GM12878 (cell line): Measurements from ENCODE around the gene DACH1. TPM values are rescaled to one million over a fixed set of nuclear protein-coding genes. Genes with fewer than 3 reads are reported as not detected.

Experiments used
- ATAC-seq: fragments of 200-7000 bp; cut with Tn5 transposase; 3 replicates; pipeline ENCODE4 v1.9.1; 2020; ENCODE audit warnings: mild to moderate bottlenecking, moderate library complexity
- BruUV-seq: library from RNA; stranded (reverse); fragments of 400-500 nt; replicated peaks from 2 replicates; lab custom pipeline; 2021; lab: Mats Ljungman, UMichigan
- CTCF ChIA-PET: fragments of 300-600 bp; sonication (Branson Sonifier 250); formaldehyde crosslinking; extraction: SDS; loops from one replicate; lab custom pipeline; 2021; ENCODE audit warnings: inconsistent platforms; lab: Yijun Ruan, JAX
- POLR2A ChIA-PET: fragments of 350-600 bp; formaldehyde crosslinking; extraction: SDS; loops from one replicate; lab custom pipeline; 2021; ENCODE audit warnings: inconsistent platforms; lab: Charles Lee
- RAD21 ChIA-PET: fragments of 300-600 bp; sonication (Branson Sonifier 250); formaldehyde crosslinking; loops from one replicate; lab custom pipeline; 2023; ENCODE audit warnings: antibody characterized with exemption; ENCODE audit not compliant: unreplicated experiment; lab: Charles Lee
- SMC1A ChIA-PET: fragments of 300-600 bp; sonication (Branson Sonifier 250); formaldehyde crosslinking; loops from one replicate; lab custom pipeline; 2023; ENCODE audit not compliant: unreplicated experiment, uncharacterized antibody; lab: Charles Lee
- DNase-seq: peaks from one replicate; pipeline ENCODE4 v3.0.0-alpha.2; 2011; ENCODE audit warnings: low read depth, low spot score
- FAIRE-seq: peaks from 3 replicates; lab custom pipeline; 2011; peaks lifted over from hg19 to GRCh38; lab: Jason Lieb, UNC
- H2AFZ ChIP-seq: 2 replicates; pipeline ENCODE4 v1.6.0; 2011; ENCODE audit warnings: low read depth, low read length, control low read depth; ENCODE audit not compliant: control insufficient read depth
- H3K27ac ChIP-seq: 2 replicates; pipeline ENCODE4 v1.5.1; 2011; ENCODE audit warnings: control low read depth; ENCODE audit not compliant: control insufficient read depth, insufficient read depth
- H3K27me3 ChIP-seq, 2 experiments: replicated peaks in 1 of 2; 2 replicates each; pipeline versions ENCODE4 v1.6.0 to v1.6.1; 2011; ENCODE audit warnings: low read length in 1 of 2; ENCODE audit not compliant: control insufficient read depth in 2 of 2, insufficient read depth in 2 of 2
- H3K36me3 ChIP-seq, 2 experiments: 2 replicates each; pipeline ENCODE4 v1.5.1; 2011; ENCODE audit warnings: low read length in 1 of 2; ENCODE audit not compliant: control insufficient read depth in 2 of 2, insufficient read depth in 2 of 2
- H3K4me1 ChIP-seq: 2 replicates; pipeline ENCODE4 v1.6.1; 2011; ENCODE audit warnings: mild to moderate bottlenecking, low read length, moderate library complexity, mixed read lengths; ENCODE audit not compliant: control insufficient read depth, insufficient read depth
- H3K4me2 ChIP-seq: 2 replicates; pipeline ENCODE4 v1.6.0; 2011; ENCODE audit warnings: control low read depth; ENCODE audit not compliant: control insufficient read depth, insufficient read depth
- H3K4me3 ChIP-seq: fragments of 200-600 bp; sonication (generic); 2 replicates; pipeline ENCODE4 v1.5.1; 2016
- H3K79me2 ChIP-seq: 2 replicates; pipeline ENCODE4 v1.6.0; 2011; ENCODE audit warnings: low read length; ENCODE audit not compliant: control insufficient read depth, insufficient read depth
- H3K9ac ChIP-seq: 2 replicates; pipeline ENCODE4 v1.8.0; 2011; ENCODE audit warnings: low read length, control low read depth, mixed read lengths; ENCODE audit not compliant: control insufficient read depth, insufficient read depth
- H3K9me3 ChIP-seq: replicated peaks from 3 replicates; pipeline ENCODE4 v1.5.1; 2011; ENCODE audit warnings: mild to moderate bottlenecking, low read length; ENCODE audit not compliant: control insufficient read depth, insufficient read depth
- H4K20me1 ChIP-seq: 2 replicates; pipeline ENCODE4 v1.6.0; 2011; ENCODE audit not compliant: control insufficient read depth, insufficient read depth
- BHLHE40 ChIP-seq, 2 experiments: fragments of 450-650 bp in 1 of 2; IDR thresholded peaks; 2 replicates each; pipeline ENCODE4 v1.6.1; 2011 to 2017; ENCODE audit warnings: low read depth in 2 of 2, borderline replicate concordance in 1 of 2, improper control_type of control experiment in 1 of 2, low read length in 1 of 2, mild to moderate bottlenecking in 1 of 2
- BRCA1 ChIP-seq: IDR thresholded peaks from 2 replicates; pipeline ENCODE4 v1.6.1; 2011; ENCODE audit warnings: low read depth, low read length, improper control_type of control experiment
- DPF2 ChIP-seq: fragments of 450-650 bp; IDR thresholded peaks from 2 replicates; pipeline ENCODE4 v1.6.1; 2017; ENCODE audit warnings: mild to moderate bottlenecking
- EGR1 ChIP-seq, 2 experiments: IDR thresholded peaks; 1 replicate in 1 of 2; 2 replicates in 1 of 2; pipeline ENCODE4 v1.6.1; 2011 to 2012; ENCODE audit warnings: low read depth in 2 of 2, low read length in 2 of 2, borderline replicate concordance in 1 of 2, mild to moderate bottlenecking in 1 of 2, moderate library complexity in 1 of 2
- GATAD2B ChIP-seq: fragments of 450-650 bp; conservative IDR thresholded peaks from 2 replicates; pipeline ENCODE4 v1.6.1; 2017; ENCODE audit warnings: low read depth, mild to moderate bottlenecking, moderate library complexity
- HDAC2 ChIP-seq: fragments of 200-600 bp; sonication (generic); IDR thresholded peaks from 2 replicates; pipeline ENCODE4 v1.6.1; 2017
- IRF4 ChIP-seq: IDR thresholded peaks from 2 replicates; pipeline ENCODE4 v1.6.1; 2011; ENCODE audit warnings: low read depth, low read length
- KAT2A ChIP-seq: conservative IDR thresholded peaks from 2 replicates; pipeline ENCODE4 v1.6.1; 2011; ENCODE audit warnings: low read depth, low read length; ENCODE audit not compliant: control insufficient read depth
- NKRF ChIP-seq: fragments of 450-650 bp; conservative IDR thresholded peaks from 2 replicates; pipeline ENCODE4 v1.6.1; 2017; ENCODE audit warnings: mild to moderate bottlenecking, moderate library complexity
- NR2C2 ChIP-seq: IDR thresholded peaks from 2 replicates; pipeline ENCODE4 v1.6.1; 2011; ENCODE audit warnings: borderline replicate concordance, low read depth; ENCODE audit not compliant: control insufficient read depth, insufficient read length
- SREBF1 ChIP-seq: IDR thresholded peaks from 2 replicates; pipeline ENCODE4 v1.6.1; 2012; ENCODE audit warnings: mild to moderate bottlenecking, low read length
- STAT1 ChIP-seq: fragments of 450-650 bp; conservative IDR thresholded peaks from 2 replicates; pipeline ENCODE4 v1.6.1; 2014; ENCODE audit warnings: antibody characterized with exemption, mild to moderate bottlenecking
- WGBS: methylation state at CpG from one replicate; pipeline ENCODE4 v1.1.6; 2016; ENCODE audit warnings: low lambda C conversion rate; ENCODE audit not compliant: insufficient replicate concordance, insufficient coverage; ENCODE audit errors: missing lambda C conversion rate; 5-methylcytosine and 5-hydroxymethylcytosine counted together
- in situ Hi-C: fragments of 300-500 bp; cut with MboI; formaldehyde crosslinking; loops from 9 replicates; pipeline ENCODE4 v1.14.3; 2018; ENCODE audit warnings: mixed read lengths
- intact Hi-C: fragments of 100-400 bp; cut with micrococcal nuclease; formaldehyde crosslinking; loops from one replicate; pipeline ENCODE4 v1.14.2; 2022; ENCODE audit not compliant: unreplicated experiment
- polyA plus RNA-seq, 11 experiments: library from polyadenylated mRNA; depleted of rRNA in 4 of 11; unstranded in 6 of 11; stranded (reverse) in 5 of 11; fragments of >200 nt; fragmentation: Nextera tagmentation in 4 of 11; fragmentation: Illumina TruSeq in 1 of 11; extraction: Ambion mirVana in 4 of 11; extraction: Trizol in 1 of 11; gene quantifications; 1 replicate in 1 of 11; 2 replicates in 10 of 11; pipeline versions ENCODE4 v1.2.1 to v1.2.3, GENCODE V29; 2011 to 2016; ENCODE audit warnings: inconsistent platforms in 2 of 11, missing spikeins in 2 of 11, low read depth in 1 of 11
- total RNA-seq, 4 experiments: library from RNA; depleted of rRNA in 3 of 4; stranded (reverse); fragments of >200 nt in 3 of 4; fragmentation: Illumina TruSeq in 1 of 4; extraction: Trizol in 1 of 4; gene quantifications; 2 replicates each; pipeline versions ENCODE4 v1.2.1 to v1.2.3, GENCODE V29; 2013 to 2021

Gene DACH1
- total and polyA plus RNA-seq, 10 of the 15 experiments (the other 5 are each of a cell fraction or from before 2014, with no cell fraction given): 0.05 TPM; not detected in 9

DNA sequence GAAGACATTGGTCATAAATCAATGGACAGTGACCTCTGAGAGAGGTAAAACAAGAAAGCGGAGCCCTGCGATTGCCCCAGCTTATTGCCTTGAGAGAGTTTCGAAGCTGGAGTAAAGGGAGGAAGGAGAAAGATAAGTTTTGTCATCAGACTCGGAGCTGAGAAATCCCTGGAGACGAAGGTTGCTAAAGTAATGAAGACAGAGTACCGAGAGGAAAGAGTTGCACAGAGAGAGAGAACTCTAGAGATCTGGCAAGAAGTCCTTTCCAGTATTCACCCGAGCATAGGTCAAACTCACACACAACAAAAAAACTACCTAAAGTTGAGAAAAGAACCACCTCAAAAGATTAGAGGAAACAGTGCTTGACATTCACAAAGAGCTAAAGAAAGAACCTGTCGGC is 472.0 kb downstream of the DACH1 start:
- no peak overlapping the region for H3K9ac ChIP-seq
- H3K9me3 ChIP-seq: no peaks in the 10 kb centered on the region
- H3K27me3 ChIP-seq: no peaks in the 10 kb centered on the region
- intact Hi-C loops: no loop called here
- no TSS peak for BruUV-seq
- TF ChIP-seq IRF4: no peak
- H3K4me1 ChIP-seq: no peaks in the 10 kb centered on the region
- no peaks in the 10 kb centered on the region for H3K36me3 ChIP-seq
- H3K4me3 ChIP-seq: no peak overlapping the region
- POLR2A ChIA-PET: no interaction called here
- SMC1A ChIA-PET: no interaction called here
- DNase-seq (no peak), FAIRE-seq (no peak), ATAC-seq (no peak)
- WGBS: 34% methylated on average over 8 of the region's 8 CpGs
- H4K20me1 ChIP-seq: no peaks in the 10 kb centered on the region
- no peaks in the 10 kb centered on the region for H3K79me2 ChIP-seq
- in situ Hi-C loops: no loop called here
- CTCF ChIA-PET: no interaction called here
- RAD21 ChIA-PET: no interaction called here
- no peak overlapping the region for H3K4me2 ChIP-seq
- H3K27ac ChIP-seq: no peak overlapping the region
- H2AFZ ChIP-seq: no peak overlapping the region

DNA sequence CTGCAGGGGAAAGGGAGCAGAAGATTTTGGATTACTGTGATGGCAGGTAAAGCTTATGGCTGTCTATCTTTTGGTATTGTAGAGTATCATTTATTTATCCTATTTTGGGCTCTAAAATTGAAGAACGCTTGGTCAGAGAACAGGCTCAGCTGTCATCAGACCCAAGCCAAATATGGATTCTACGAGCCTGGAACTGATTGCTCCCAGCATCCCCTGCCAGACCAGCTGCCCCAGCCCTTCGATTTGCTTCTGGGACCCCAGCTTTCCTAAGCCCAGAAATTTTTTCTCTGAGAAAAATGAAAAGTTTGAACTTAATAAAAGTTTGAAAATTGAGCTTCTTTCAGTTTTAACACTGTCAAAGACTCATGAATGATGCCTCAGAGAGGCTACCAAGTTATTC is 472.8 kb downstream of the DACH1 start:
- ATAC-seq: no peak
- no peak for DNase-seq

More for the DNA sequence above, 472.8 kb downstream of the DACH1 start:
- Histone ChIP-seq H3K27ac (no peak overlapping the region), H3K36me3 (no peaks in the 10 kb centered on the region), H3K9ac (no peak overlapping the region), H3K4me2 (no peak overlapping the region), H3K4me1 (no peaks in the 10 kb centered on the region), H4K20me1 (no peaks in the 10 kb centered on the region), H3K9me3 (no peaks in the 10 kb centered on the region), H2AFZ (no peak overlapping the region), H3K4me3 (no peak overlapping the region), H3K79me2 (no peaks in the 10 kb centered on the region), H3K27me3 (no peaks in the 10 kb centered on the region)
- ChIA-PET SMC1A (no interaction called here), RAD21 (no interaction called here), CTCF (no interaction called here), POLR2A (no interaction called here)
- in situ Hi-C loops (no loop called here), intact Hi-C loops (no loop called here)
- TF ChIP-seq IRF4 (no peak), STAT1 (no peak), DPF2 (no peak), BHLHE40 (IDR thresholded peaks at IDR 0.05; ENCODE audit: borderline replicate concordance in 1 of 2, low read depth in 2 of 2, low read length in 1 of 2) (no peak), HDAC2 (no peak), KAT2A (no peak), EGR1 (IDR thresholded peaks at IDR 0.05; ENCODE audit: borderline replicate concordance in 1 of 2, low read depth in 2 of 2, low read length in 2 of 2) (no peak), GATAD2B (no peak), NR2C2 (no peak), SREBF1 (no peak), BRCA1 (no peak), NKRF (no peak)
- FAIRE-seq: no peak
- 33% methylated on average over 3 of the region's 3 CpGs for WGBS
- no TSS peak for BruUV-seq
